A549 (cell line): ENCODE results near the gene FBXL15.

ENCODE experiments used
- CBX8 ChIP-seq: fragments of 200-600 bp; sonication (generic); IDR thresholded peaks from 2 replicates; pipeline ENCODE4 v1.6.1; 2016
- CHD2 ChIP-seq: fragments of 150-350 bp; IDR thresholded peaks from 2 replicates; pipeline ENCODE4 v1.6.1; 2014; ENCODE audit warnings: low read length; ENCODE audit not compliant: partially characterized antibody
- CTCF ChIP-seq: fragments of >200 bp; sonication (Bioruptor Twin); formaldehyde crosslinking; IDR thresholded peaks from 3 replicates; pipeline ENCODE4 v1.5.1; 2016
- E2F6 ChIP-seq: IDR thresholded peaks from 2 replicates; pipeline ENCODE4 v1.6.1; 2012; ENCODE audit warnings: low read depth, borderline replicate concordance
- HMGXB4 ChIP-seq: fragments of 250-450 bp; sonication (Bioruptor Pico); IDR thresholded peaks from 2 replicates; pipeline ENCODE4 v1.5.0; 2021; ENCODE audit warnings: mild to moderate bottlenecking, moderate library complexity, borderline replicate concordance
- KDM1A ChIP-seq: fragments of 200-600 bp; sonication (generic); IDR thresholded peaks from 2 replicates; pipeline ENCODE4 v1.6.1; 2016; ENCODE audit warnings: low read depth, mild to moderate bottlenecking
- KDM5A ChIP-seq: fragments of 200-600 bp; sonication (generic); IDR thresholded peaks from 2 replicates; pipeline ENCODE4 v1.6.1; 2016; ENCODE audit warnings: antibody characterized with exemption, mild to moderate bottlenecking
- MAX ChIP-seq: IDR thresholded peaks from 2 replicates; pipeline ENCODE4 v1.6.1; 2012
- POLR2A ChIP-seq: IDR thresholded peaks from 2 replicates; pipeline ENCODE4 v1.6.1; 2012; ENCODE audit warnings: mild to moderate bottlenecking, low read length
- RNF2 ChIP-seq: fragments of 200-600 bp; sonication (generic); IDR thresholded peaks from 2 replicates; pipeline ENCODE4 v1.6.1; 2016; ENCODE audit warnings: low read depth, mild to moderate bottlenecking, antibody characterized with exemption, moderate library complexity, borderline replicate concordance
- USF2 ChIP-seq: fragments of 450-650 bp; IDR thresholded peaks from 2 replicates; pipeline ENCODE4 v1.6.1; 2014; ENCODE audit warnings: antibody characterized with exemption

GRCh38 chr10:102421507-102421756 lies 796 bp downstream of the FBXL15 start:
- TF ChIP-seq KDM5A: no peak
- no peak for TF ChIP-seq CTCF
- no peak for TF ChIP-seq POLR2A
- TF ChIP-seq E2F6: no peak
- TF ChIP-seq CBX8: no peak
- no peak for TF ChIP-seq USF2
- TF ChIP-seq KDM1A: no peak
- no peak for TF ChIP-seq CHD2
- TF ChIP-seq RNF2: no peak
- TF ChIP-seq MAX: no peak
- no peak for TF ChIP-seq HMGXB4
